ENCODE data around the gene ITIH5. TPM values are rescaled to one million over a fixed set of nuclear protein-coding genes. Genes with fewer than 3 reads are reported as not detected.

Gene ITIH5
- total RNA-seq, 1 experiment from 2014 or later = not detected

- DNase-seq (ENCODE audit: extremely low read depth, low read depth) = no peak
Observed at GRCh38 chr10:7558036-7558435, 108.7 kb downstream of the ITIH5 start.

- no peak for DNase-seq (ENCODE audit: extremely low read depth, low read depth)
Observed at GRCh38 chr10:7553531-7553930, 113.2 kb downstream of the ITIH5 start.

GRCh38 chr10:7551950-7552716, 114.6 kb downstream of the ITIH5 start:
- no peak for DNase-seq (ENCODE audit: extremely low read depth, low read depth)

- DNase-seq (ENCODE audit: extremely low read depth, low read depth) = no peak
Observed at GRCh38 chr10:7551289-7551688, 115.5 kb downstream of the ITIH5 start.

GRCh38 chr10:7550013-7550412, 116.8 kb downstream of the ITIH5 start:
- no peak for DNase-seq (ENCODE audit: extremely low read depth, low read depth)

GRCh38 chr10:7547829-7548228, 118.9 kb downstream of the ITIH5 start:
- DNase-seq (ENCODE audit: extremely low read depth, low read depth) = no peak

GRCh38 chr10:7547206-7547605, 119.6 kb downstream of the ITIH5 start:
- DNase-seq (ENCODE audit: extremely low read depth, low read depth) = no peak

- no peak for DNase-seq (ENCODE audit: extremely low read depth, low read depth)
Observed at GRCh38 chr10:7546385-7546967, 120.3 kb downstream of the ITIH5 start.

- DNase-seq (ENCODE audit: extremely low read depth, low read depth) = no peak
Observed at GRCh38 chr10:7545792-7546191, 121.0 kb downstream of the ITIH5 start.

GRCh38 chr10:7545261-7545660, 121.5 kb downstream of the ITIH5 start:
- no peak for DNase-seq (ENCODE audit: extremely low read depth, low read depth)

- DNase-seq (ENCODE audit: extremely low read depth, low read depth) = no peak
Observed at GRCh38 chr10:7544203-7544602, 122.6 kb downstream of the ITIH5 start.

GRCh38 chr10:7542189-7542914, 124.4 kb downstream of the ITIH5 start:
- DNase-seq (ENCODE audit: extremely low read depth, low read depth) = no peak

GRCh38 chr10:7541137-7542087, 125.4 kb downstream of the ITIH5 start:
- DNase-seq (ENCODE audit: extremely low read depth, low read depth) = no peak

- DNase-seq (ENCODE audit: extremely low read depth, low read depth) = no peak
Observed at GRCh38 chr10:7538970-7539654, 127.7 kb downstream of the ITIH5 start.

GRCh38 chr10:7537126-7537525, 129.6 kb downstream of the ITIH5 start:
- DNase-seq (ENCODE audit: extremely low read depth, low read depth) = no peak

- DNase-seq (ENCODE audit: extremely low read depth, low read depth) = no peak
Observed at GRCh38 chr10:7534480-7534852, 132.3 kb downstream of the ITIH5 start.

GRCh38 chr10:7533657-7534479, 132.9 kb downstream of the ITIH5 start:
- no peak for DNase-seq (ENCODE audit: extremely low read depth, low read depth)

- DNase-seq (ENCODE audit: extremely low read depth, low read depth) = no peak
Observed at GRCh38 chr10:7532723-7533498, 133.9 kb downstream of the ITIH5 start.

Data from NCI-H460 (cell line).